NCI-H510A (cell line): ENCODE results near the gene DCUN1D2.
"Not testable (repeated sequence)": the region's sequence is repeated elsewhere in the genome, so short reads cannot be mapped to it uniquely, and the experiment has no call there.

Experiments used
- DNase-seq: peaks from one replicate; lab custom pipeline; 2025; lab: John Stamatoyannopoulos, UW

The DCUN1D2 gene

DNA sequence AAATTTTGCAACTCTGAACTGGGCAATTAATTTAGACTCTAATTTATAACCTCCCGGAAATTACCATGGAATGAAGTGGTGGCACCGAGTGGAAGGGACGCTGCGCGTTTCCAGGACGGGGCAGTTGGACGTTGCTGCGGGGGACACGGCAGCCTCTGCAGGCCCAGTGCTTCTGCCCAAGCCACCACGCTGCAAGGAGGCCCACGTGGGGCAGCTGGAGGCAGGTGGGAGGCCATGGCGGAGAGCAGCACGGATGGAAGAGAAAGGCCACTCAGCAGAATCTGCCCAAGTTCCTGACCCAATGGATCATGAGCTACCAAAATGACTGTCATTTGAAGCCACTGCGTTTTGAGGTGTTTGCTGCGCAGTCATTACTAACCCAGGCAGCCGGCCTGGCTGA, 26.0 kb downstream of the DCUN1D2 start:
- no peak for DNase-seq

DNA sequence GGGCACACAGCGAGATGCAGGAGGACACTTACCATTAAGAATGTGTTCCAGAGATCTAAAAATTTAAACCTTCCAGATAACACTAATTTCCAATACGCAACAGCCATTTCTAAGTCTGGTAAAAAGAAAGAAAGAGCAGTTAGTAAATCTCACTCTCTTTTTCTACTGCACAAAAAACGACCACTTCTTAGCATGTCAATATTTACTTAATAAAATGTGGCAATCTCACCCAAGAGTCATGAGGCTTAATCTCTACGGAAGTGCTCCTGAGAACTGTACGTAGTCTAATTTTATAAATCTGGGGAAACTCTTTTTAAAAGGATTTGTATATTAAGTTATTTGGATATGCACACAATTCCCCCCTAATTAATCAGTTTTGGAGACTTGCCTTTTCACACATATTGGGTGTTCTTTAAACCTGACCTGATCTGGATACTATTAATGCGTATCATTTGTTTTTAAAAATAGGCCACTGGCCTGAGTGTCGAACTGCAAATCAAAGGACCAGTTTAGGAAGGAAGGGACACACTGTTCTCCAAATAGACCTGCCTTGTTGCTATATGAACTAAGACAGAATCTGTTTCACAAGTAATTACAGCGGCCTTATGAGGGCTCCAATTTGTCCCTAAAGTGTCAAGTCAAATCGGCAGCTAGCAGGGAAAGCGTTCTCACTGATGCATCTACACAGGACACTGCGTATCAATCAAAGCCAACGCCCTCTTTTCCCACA, 29.3 kb downstream of the DCUN1D2 start:
- DNase-seq = no peak

DNA sequence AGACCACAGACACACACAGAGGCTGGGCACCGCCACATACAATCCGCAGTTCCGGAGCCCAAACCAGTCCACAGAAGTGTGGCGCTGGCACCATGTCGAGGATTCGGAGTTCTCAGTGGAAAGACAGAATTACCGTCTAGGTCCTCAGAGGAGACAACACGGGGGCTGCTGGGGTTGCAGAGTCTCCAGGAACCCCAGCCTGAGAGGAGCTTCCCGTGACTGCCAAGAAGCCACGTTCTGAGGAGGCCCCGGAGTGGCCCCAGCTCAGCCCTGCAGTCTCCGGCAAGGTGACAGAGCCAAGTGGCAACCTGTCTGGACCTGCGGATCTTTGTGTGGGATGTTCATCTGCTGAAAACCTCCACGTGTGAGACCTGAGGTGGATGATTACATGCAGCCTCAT, 29.9 kb downstream of the DCUN1D2 start:
- no peak for DNase-seq

DNA sequence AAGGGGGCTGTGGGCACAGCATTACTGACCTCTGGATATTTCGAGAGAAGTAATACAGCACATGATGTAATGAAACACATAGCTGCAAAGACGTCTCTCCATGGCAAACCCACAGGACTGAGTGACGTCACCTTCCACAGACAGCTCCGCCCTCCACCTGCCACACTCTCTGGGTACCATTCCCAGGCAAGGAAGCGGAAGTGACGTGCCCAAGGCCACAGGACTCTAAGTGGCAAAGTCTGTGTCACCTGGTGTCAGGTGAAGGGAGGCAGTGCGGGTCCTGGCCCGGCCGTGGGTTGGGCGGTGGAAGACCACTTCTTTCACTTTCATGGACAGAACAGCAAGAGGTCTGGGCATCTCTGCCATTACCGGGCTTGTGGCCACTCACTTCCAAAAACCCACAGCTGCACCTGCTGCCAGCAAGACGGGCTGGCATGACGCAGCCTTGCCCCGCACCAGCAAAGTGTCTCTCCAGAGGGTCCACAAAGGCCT, 30.4 kb downstream of the DCUN1D2 start:
- no peak for DNase-seq

DNA sequence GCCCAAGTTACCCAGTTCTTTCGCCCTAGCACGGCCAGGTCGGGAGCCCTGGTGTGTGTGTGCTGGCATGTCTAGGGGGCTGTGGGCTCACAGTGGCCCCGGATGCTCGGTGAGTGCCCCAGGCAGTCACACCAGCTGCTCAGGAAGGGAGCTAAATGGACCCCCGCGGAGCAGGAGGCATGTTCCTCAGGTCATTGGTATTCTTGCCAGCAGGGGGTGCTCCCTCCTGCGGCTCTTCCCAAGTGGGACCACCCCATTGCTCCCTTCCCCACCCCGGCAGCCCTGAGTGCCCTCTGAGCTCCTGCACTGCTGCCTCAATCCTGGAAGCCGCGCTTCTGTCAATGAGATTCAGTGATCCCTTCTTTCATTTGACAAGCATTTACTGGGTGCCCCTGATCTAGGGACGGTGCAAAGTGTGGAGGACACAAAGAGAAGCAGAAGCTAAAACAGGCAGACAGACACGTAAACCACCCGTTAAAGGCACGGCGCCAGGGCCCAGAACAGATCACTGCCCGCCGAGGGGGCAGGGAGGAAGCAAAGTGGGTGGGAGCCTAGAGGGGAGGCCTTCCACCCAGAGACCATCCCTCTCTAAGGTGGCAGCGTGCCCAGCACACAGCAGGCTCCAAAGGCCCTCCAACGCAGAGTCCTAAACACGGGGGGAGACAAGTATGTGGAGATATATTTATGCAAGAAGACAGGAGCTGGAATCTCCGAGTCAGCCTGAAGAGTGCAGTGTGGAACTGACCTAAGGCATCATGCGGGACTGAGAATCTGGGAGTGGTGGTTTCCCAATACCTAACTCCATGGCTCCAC, 32.1 kb downstream of the DCUN1D2 start:
- DNase-seq = no peak

DNA sequence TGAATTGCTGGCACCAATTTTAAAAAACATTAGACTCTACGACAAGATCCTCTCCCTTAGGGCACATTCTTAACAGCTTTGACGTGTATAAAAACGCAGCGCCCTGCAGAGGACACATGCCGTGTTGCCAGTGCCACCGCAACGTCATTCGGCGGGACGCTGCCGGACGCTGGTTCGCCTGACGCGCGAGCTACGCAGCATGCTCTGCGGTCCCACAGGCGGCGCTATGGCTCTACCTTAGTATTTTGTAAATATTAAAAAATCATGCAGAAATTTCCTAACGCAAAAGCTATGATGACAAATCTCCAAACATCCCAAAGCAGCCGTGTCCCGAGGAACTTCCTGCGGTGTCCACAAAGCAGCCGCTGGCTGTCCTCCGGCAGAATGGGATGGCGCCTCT, 33.0 kb downstream of the DCUN1D2 start:
- no peak for DNase-seq

DNA sequence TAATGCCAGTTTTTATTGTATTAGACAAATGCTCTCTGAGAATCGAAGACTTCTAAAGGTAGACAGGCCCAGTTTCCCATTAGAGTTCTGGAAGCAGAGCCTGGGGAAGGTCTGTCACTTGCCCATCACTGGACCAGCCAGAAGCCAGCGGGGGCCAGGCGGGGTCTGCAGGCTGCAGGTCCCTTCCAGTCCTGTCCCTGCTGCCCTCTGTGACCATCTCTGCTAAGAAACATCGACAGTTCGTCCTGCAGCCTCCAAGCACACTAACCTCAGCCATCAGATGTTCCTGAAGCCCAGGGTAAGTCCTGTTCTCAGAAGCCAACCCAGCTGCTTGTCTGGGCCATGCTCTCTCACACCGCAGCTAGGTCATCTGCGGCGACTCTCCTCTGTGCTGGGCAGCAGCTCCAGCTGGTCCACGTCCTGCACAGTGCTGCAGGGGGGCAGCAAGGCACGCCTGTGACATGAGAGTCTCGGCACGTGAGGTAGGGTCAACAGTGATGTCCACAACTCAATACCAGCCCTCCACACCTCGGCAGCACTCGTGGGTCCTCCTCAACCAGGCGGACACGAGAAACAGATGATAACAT, 34.3 kb downstream of the DCUN1D2 start:
- no peak for DNase-seq

DNA sequence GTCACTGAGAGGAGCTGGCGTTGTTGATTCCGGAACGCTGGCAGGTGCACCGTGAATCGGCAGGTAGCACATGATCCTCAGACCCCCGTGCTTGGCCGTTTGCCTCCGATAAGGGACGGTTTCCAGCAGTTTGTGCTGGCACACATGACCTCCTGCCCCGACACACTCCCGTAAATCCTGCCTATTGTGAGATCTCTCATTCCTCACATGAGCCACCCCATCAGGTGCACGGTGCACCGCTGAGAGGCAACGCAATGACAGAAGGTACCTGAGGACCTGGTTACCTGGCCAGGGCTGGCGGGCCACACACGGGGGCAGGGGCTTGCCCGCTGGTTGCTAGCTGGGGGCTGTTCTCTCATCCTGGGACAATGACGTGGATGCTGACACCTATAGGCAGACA, 35.1 kb downstream of the DCUN1D2 start:
- no peak for DNase-seq

DNA sequence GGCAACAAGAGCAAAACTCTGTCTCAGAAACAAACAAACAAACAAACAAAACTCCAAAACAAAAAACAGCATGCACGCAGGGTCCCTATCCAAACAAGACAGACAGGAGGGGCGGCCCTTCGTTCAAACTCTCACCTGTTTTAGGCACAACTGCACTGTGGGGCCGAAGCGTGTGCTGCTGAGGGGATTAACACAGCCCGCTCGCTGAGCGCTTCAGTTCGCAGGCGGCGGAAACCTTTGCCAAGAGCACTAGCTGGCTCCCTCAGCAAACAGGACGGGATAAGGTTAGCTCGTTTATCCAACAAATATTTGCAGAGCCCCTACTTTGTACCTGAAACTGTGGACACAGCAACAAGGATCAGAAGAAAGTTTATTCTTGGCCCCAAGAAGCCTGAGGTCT, 35.6 kb downstream of the DCUN1D2 start:
- no peak for DNase-seq

DNA sequence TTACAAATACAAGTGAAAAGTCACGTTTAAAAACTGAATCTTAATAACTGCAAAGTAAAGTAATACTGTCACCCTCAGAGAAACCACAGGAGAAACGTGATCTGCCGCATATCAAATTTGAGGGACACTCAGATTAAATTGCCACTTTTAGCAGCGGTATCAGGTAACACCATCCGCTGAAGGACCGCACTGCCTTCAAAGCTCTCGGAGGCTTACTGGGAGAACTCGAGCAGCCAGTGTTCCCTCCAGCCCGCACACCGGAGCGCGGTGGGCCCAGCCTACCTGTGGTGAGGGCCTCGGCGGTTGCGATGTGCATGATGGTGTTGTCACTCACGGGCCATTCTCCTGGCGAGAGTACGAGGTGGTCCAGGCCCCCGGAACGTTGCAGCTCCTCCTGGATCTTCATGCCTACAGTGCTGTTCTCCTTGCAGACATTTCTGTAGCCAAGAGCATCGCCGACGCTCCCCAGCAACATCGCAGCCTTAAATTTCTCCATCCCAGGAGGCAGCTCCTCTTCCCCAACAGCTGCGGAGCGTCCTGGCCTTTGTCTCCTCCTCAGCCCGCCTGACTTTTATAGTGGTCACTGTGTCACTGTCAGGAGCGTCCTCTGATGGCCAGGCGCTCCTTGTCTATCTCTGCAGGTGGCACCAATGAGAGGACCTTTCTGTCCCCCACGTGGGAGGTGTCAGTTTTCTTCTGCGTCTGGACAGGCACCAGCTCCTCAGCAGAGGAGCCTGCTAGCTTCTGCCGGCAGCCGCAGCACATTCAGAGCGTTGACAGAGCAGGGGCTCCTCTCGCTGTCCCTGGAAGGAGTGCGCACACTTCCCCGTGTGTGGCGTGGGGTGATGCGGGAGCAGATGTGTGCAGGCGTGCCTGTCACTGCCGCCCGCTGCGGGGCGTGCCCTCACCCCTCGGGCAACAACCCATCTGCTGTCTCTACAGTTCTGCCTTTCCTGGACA, 37.3 kb downstream of the DCUN1D2 start, which contains the start of gene ADPRHL1:
Gene ADPRHL1 (minus strand): TSS at position 547 of the 960 bp plus-strand sequence. CDS start 51 bp downstream, at position 496.
- DNase-seq = no peak

DNA sequence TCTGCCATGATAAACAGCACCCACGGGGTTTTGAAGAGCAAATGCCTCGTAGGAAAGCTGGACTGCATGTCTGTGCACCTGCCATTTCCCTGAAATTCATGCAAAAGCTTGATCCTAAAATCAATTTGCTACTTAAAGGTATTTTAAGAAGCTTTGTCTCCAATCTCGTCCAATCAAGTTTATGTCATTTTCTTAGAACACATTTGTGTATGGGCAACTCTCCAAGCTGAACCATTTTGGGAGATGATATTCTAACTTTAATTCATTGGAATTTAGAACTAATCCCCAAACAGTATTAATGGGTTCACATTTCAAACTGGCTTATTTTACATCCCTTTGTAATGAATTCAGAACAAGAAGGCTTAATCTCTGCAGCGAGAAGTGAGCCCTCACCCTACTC, 38.0 kb downstream of the DCUN1D2 start:
- DNase-seq = no peak

DNA sequence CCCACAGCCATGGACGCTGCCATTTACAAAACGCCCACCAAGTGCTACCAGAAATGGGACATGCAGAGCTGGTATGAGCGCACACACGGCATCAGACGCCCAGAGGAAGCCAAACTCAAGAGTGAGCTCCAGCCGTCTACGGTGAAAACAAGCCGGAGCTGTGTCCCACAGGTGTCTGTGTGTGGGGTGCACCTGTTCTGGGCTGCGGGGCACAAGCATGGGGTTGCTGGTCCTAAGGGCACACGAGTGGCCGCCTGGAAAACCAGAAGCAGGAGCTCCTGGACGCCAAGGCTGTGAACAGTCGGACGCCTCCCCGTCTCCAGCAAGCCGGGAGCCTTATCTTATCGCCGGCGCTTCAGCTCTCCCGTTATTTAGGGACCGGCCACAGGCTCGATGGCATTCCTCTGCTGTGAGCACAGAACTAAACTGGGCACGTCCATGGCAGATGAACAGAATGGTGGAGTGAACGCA, 38.5 kb downstream of the DCUN1D2 start:
- DNase-seq = no peak

DNA sequence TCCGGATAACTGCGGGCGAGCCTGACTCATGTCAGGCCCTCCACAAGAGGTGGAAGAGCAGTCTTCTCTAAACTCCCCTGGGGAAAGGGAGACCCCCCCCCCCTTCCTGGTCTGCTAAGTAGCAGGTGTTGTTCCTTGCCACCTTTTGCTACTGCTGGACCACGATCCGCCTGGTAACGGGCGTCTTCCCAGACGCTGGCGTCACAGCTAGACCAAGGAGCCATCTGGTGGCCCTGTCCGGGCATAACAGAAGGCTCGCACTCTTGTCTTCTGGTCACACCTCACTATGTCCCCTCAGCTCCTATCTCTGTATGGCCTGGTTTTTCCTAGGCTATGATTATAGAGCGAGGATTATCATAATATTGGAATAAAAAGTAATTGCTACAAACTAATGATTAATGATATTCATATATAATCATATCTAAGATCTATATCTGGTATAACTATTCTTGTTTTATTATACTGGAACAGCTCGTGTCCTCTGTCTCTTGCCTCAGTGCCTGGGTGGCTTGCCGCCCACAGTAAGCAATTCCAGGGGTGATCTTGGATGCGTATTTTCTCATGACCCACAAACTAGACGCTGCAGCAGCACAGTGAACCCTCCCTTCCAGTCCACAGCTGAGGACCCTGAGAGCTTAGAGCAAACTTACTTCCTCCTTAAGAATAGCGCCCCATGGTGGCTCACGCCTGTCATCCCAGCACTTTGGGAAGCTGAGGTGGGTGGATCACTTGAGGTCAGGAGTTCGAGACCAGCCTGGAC, 39.5 kb downstream of the DCUN1D2 start:
- not testable (repeated sequence) for DNase-seq

DNA sequence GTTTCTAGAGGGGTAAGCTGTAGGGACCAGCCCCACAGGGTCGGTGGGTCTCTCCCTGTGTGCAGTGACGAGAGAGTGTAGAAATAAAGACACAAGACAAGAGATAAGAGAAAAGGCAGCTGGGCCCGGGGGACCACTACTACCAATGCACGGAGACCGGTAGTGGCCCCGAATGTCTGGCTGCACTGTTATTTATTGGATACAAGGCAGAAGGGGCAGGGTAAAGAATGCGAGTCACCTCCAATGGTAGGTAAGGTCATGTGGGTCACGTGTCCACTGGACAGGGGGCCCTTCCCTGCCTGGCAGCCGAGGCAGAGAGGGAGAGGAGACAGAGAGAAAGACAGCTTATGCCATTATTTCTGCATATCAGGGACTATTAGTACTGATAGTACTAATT, 40.2 kb downstream of the DCUN1D2 start:
- not testable (repeated sequence) for DNase-seq

DNA sequence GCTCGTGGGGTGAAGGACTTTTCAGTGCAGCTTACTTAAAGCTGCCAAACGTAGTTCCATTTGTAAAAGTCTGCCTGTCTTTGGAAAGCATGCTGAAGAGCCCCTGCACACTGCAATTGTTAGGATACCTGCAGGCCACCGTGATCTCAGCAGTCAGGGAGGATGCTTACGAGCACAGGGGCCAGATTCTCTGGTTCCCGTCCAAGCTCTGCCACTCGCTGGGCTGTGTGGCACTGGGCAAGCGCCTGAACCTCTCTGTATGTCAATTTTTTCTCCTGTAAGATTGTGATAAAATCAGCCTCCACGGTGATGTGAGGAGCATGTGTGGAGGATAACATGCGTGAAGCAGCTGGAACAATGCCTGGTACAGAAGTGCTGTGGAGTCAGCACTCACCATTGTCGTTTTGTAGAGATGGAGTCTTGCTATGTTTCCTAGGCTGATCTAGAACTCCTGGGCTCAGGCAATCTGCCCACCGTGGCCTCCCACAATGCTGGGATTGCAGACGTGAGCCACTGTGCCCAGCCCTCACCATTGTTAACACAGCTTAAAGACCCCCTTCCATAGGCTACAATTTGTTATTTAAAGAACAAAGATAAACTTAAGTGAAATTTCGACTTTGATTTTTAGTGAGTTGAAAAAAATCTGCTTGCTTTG, 40.7 kb downstream of the DCUN1D2 start:
- no peak for DNase-seq

DNA sequence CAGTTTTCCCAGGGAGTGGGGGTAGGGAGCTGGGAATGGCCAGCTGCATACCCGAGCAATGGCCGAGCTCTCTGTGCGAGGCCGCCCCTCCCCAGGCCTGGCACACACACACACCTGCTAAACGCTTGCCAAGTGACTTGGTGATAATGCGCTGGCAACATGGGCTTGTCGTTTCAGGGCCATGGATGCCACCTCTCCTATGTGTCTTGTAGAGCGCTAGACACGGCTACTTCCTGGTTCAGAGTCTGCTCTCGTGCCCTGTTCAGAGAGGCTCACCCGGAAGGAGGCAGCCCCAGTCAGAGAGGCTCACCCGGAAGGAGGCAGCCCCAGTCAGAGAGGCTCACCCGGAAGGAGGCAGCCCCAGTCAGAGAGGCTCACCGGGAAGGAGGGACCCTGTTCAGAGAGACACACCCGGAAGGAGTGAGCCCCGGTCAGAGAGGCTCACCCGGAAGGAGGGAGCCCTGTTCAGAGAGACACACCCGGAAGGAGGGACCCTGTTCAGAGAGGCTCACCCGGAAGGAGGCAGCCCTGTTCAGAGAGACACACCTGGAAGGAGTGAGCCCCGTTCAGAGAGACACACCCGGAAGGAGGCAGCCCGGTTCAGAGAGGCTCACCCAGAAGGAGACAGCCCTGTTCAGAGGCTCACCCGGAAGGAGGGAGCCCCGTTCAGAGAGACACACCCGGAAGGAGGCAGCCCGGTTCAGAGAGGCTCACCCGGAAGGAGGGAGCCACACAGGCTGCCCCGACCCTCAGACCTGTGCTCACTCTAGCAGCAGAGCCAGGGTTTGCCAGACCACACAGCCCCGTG, 41.4 kb downstream of the DCUN1D2 start:
- DNase-seq = no peak

DNA sequence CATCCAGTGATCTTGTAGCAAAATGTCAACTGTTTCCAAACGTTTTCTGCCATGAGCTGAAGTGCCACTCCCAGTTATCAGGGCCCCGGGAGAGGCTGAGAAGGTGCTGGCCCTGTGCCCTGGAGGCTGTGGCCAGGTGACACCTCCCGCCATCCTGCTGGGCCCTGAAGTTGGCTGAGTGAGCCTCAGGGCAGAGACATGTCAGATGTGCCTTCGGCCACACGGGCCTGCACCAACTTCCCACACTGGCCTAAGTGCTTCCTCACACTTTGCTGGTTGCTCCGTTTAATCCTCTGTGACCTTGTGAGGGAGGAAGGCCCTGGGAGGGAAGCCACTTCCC, 42.0 kb downstream of the DCUN1D2 start:
- DNase-seq = no peak

DNA sequence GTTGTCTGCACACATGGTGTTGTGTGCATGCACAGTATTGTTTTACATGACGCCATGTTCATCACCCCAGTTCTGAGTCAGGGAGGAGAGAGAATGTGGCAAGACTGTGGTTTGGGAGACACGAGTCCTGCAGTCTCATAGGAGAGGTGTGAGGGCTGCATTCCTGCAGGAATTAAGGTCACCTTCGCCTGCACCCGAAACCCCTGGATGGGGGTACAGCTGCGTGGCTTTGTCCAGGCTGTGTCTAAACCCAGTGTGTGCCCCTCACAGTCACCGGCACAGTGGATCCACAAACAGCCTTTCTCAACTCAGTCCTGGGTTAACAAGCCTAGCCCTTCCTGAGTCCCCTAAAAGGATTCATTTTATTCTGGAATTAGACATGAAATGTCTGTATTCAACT, 42.9 kb downstream of the DCUN1D2 start:
- no peak for DNase-seq

DNA sequence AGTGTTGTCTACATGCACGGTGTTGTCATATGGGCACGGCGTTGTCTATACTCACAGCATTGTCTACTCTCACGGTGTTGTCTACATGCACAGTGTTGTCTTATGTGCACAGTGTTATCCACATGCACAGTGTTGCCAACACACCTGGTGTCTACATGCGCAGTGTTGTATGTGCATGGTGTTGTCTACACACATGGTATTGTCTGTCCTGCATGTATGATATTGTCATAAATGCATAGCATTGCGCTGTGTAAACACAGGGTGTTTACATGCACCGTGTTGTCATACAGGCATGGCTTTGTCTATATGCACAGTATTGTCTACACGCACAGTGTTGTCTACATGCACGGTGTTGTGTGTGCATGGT, 44.0 kb downstream of the DCUN1D2 start:
- no peak for DNase-seq
